ENCODE measurements around the gene PDIA5. TPM values are rescaled to one million over a fixed set of nuclear protein-coding genes. Genes with fewer than 3 reads are reported as not detected.
A peak's percentile ranks its signal among the peaks of the same experiment; 100 is the strongest.
"Not testable (repeated sequence)": the region's sequence is repeated elsewhere in the genome, so short reads cannot be mapped to it uniquely, and the experiment has no call there.

The PDIA5 gene
- total RNA-seq, 2 donors from 2014 or later: 36.5 to 40.1 TPM

DNA sequence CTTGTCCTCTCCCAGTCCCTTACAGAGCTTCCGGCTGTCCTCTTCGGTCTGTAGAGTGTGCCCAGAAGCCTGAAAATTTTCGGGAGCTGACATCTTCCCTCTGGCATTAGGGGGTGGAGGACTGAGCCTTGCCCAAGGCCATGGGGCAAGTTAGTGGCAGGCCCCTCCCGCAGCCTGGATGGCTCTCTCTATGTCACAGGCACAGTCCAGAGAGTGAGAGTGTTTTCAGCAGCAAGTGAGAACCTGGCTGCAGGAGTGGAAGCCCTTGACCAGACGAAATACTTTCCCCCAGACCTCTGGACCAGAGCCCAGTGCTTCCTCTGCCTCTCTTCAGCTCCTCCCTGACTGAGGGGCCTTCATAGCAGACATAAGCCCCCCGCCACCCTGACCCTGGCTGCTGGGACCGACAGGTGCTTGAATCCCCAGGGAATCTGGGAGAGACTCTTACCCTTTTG lies 84.5 kb downstream of the PDIA5 start:
- TF ChIP-seq, protein P1, sequence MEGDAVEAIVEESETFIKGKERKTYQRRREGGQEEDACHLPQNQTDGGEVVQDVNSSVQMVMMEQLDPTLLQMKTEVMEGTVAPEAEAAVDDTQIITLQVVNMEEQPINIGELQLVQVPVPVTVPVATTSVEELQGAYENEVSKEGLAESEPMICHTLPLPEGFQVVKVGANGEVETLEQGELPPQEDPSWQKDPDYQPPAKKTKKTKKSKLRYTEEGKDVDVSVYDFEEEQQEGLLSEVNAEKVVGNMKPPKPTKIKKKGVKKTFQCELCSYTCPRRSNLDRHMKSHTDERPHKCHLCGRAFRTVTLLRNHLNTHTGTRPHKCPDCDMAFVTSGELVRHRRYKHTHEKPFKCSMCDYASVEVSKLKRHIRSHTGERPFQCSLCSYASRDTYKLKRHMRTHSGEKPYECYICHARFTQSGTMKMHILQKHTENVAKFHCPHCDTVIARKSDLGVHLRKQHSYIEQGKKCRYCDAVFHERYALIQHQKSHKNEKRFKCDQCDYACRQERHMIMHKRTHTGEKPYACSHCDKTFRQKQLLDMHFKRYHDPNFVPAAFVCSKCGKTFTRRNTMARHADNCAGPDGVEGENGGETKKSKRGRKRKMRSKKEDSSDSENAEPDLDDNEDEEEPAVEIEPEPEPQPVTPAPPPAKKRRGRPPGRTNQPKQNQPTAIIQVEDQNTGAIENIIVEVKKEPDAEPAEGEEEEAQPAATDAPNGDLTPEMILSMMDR (IDR thresholded peaks at IDR 0.05): no peak
- Histone ChIP-seq H3K27ac (no peak overlapping the region), H3K4me3 (no peak overlapping the region), H3K27me3 (no peaks in the 10 kb centered on the region), H3K36me3 (peaks cover 8% of the 10 kb centered on the region), H3K9ac (ENCODE audit: low read depth in 2 of 2, low read length in 2 of 2) (no peak overlapping the region), H3K9me3 (no peaks in the 10 kb centered on the region), H3K4me1 (no peaks in the 10 kb centered on the region)
- peak; percentile 12 for DNase-seq
- intact Hi-C loops (cut with DNase I): no loop called here

DNA sequence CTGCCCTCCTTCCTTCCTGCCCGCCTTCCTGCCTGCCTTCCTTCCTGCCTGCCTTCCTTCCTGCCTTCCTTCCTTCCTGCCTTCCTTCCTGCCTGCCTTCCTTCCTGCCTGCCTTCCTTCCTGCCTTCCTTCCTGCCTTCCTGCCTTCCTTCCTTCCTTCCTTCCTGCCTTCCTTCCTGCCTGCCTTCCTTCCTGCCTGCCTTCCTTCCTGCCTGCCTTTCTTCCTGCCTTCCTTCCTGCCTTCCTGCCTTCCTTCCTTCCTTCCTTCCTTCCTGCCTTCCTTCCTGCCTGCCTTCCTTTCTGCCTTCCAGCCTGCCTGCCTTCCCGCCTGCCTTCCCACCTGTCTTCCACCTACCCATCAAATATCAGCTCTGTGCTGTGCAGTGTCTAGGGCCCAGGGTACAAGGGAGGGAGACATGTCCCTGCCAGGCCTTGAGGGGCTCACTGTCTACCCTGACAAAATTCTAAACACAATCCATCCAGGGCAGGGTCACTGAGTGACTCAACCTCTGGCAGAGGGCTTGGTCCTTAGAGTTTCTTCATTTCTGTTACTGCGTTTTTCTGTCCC lies 85.1 kb downstream of the PDIA5 start:
- H3K36me3 ChIP-seq; H3K4me1 ChIP-seq; H3K9me3 ChIP-seq; H3K27me3 ChIP-seq; intact Hi-C loops (cut with DNase I); H3K27ac ChIP-seq; H3K9ac ChIP-seq (ENCODE audit: low read depth in 2 of 2, low read length in 2 of 2); H3K4me3 ChIP-seq: not testable (repeated sequence)
- DNase-seq: peak; percentile 12

DNA sequence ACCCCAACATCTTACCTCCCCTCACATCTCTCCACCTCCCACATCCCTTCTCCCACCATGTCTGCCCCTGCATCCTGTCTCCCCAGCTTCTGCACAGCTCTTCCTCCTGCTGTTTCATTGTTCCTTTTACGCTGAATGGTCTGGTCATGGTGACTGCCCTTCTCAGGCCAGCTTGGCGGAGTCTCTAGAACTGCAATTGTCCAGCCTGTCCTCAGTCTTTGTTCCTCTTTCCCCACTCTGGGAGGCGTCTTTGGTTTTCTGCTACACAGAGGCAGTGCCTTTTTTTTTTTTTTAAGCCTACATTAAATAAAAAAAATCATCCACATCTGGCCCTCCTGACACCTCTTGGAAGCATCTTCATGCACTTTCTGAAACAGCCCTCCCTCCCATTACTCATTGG lies 85.9 kb downstream of the PDIA5 start:
- Histone ChIP-seq H3K36me3 (peaks cover 8% of the 10 kb centered on the region), H3K27ac (no peak overlapping the region), H3K4me3 (no peak overlapping the region), H3K27me3 (no peaks in the 10 kb centered on the region), H3K4me1 (no peaks in the 10 kb centered on the region), H3K9me3 (no peaks in the 10 kb centered on the region), H3K9ac (ENCODE audit: low read depth in 2 of 2, low read length in 2 of 2) (no peak overlapping the region)
- peak; percentile 12 for DNase-seq
- TF ChIP-seq, protein P1 (IDR thresholded peaks at IDR 0.05): no peak
- intact Hi-C loops (cut with DNase I): no loop called here

DNA sequence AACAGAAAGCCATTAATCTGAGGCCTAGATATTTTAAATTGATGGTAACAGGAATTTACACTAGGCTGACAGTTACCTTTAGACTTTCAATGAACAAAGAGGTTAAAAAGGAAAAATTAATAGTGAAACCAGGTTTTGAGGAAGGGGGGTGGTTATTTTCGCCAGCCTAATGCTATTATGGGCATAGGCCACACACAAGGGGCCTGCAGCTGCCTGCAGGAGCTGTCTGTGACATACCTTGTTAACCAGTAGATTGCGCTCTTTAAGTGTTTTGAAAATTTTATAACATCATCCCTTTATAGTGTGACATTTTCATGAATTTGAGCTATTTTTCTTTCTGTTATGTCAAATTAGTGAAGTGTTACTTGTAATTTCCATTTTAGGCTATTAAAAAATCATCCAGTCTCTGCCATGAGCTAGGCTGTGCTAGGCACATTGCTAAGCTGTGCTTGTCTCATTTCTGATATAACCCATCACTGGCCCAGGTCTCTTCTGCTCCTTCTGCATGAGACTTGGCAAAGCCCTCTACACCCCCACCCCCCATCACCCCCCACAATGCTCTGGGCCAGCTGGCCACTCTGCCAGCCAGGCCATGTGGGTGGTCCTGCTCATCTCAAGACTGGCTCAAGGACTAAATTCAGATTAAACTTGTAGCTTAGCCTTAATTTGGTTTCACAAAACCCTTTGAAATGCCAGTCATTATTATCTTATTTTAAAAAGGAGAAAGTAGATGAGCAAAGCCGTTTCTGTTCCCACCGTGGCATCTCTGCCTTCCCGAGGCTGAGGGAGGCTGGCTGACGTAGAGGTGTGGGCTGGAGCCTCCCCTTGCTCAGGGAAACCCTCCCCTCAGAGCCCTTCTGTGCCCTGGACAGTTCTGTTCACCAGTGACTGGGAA lies 86.5 kb downstream of the PDIA5 start:
- Histone ChIP-seq H3K36me3 (peaks cover 8% of the 10 kb centered on the region), H3K9me3 (no peaks in the 10 kb centered on the region), H3K27ac (no peak overlapping the region), H3K9ac (ENCODE audit: low read depth in 2 of 2, low read length in 2 of 2) (no peak overlapping the region), H3K4me3 (no peak overlapping the region), H3K4me1 (no peaks in the 10 kb centered on the region), H3K27me3 (no peaks in the 10 kb centered on the region)
- DNase-seq: peak; percentile 10
- intact Hi-C loops (cut with DNase I): no loop called here
- TF ChIP-seq, protein P1 (IDR thresholded peaks at IDR 0.05): no peak

DNA sequence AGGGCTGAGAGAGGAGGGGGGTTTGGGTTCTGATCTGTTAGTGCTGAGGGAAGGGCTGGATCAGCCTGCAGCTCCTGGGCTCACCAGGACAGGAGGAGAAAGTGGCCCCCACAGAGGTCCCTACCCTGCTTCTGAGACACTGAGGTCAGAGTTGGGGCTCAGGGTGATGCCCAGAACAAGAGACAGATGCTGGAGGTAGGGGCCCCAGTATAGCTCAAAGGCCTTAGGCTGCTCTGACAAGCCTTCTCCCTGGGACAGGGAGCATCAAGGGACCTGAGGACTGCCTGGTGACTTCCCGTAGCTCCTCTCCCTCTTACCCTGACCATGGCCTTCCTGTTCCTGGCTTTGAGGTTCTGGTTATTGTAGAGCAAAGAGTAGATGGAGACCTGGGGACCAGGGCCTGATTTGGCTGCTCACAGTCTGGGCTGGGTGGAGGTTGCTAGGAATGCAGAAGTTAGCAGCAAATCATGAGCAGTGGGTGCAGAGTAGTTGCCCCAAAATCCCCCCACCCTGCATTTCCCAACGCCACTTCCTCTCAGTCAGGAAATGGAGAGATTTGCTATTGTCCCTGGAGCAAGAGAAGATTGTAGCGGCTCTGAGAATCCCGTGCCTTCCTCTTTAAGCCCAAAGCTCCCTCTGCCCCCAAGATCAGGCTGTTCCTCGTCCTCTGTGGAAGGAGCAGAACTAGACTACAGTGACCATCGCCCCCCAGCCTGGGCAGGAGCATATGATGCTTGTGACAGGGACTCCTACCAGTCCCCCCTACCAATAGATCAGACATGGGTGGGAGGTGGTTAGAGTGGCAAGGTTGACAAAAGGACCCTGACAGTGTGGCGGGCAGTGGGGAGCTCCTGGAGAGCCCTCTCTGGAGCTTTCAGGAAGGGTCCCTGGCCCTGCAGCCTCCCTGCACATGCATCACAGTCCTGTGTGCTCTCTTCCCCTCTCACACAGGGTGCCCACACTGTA lies 87.5 kb downstream of the PDIA5 start:
- Histone ChIP-seq H3K27ac (no peak overlapping the region), H3K4me3 (no peak overlapping the region), H3K9me3 (no peaks in the 10 kb centered on the region), H3K9ac (ENCODE audit: low read depth in 2 of 2, low read length in 2 of 2) (no peak overlapping the region), H3K27me3 (no peaks in the 10 kb centered on the region), H3K36me3 (peaks cover 4% of the 10 kb centered on the region), H3K4me1 (no peaks in the 10 kb centered on the region)
- TF ChIP-seq, protein P1 (IDR thresholded peaks at IDR 0.05): no peak
- DNase-seq: peak; percentile 13
- intact Hi-C loops (cut with DNase I): no loop called here

Data from colonic mucosa (tissue), 4 donors.